Measurements from ENCODE around the gene ACSS1.

GRCh38 chr20:24998121-24998520 is 59.8 kb downstream of the ACSS1 start:
- TF ChIP-seq ZNF274 (IDR thresholded peaks at IDR 0.05; ENCODE audit: low read depth, low read length), result no peak
- no peak for TF ChIP-seq YY1 (IDR thresholded peaks at IDR 0.05; ENCODE audit: insufficient read depth, insufficient read length)
